H9 (cell line): ENCODE data around the gene MAP3K12. TPM values are rescaled to one million over a fixed set of nuclear protein-coding genes. Genes with fewer than 3 reads are reported as not detected.

ENCODE experiments used
- DNase-seq: peaks from one replicate; pipeline ENCODE4 v3.0.0-alpha.2; 2017
- H2AFZ ChIP-seq: one replicate; pipeline ENCODE4 v1.6.1; 2013; ENCODE audit warnings: mild to moderate bottlenecking, low read length, control low read depth, moderate library complexity
- H2AK5ac ChIP-seq: 2 replicates; pipeline ENCODE4 v1.6.1; 2013; ENCODE audit warnings: low read length, control low read depth, mixed read lengths; ENCODE audit not compliant: insufficient read length
- H2BK120ac ChIP-seq: one replicate; pipeline ENCODE4 v1.6.1; 2013; ENCODE audit warnings: low read depth, mild to moderate bottlenecking, low read length, control low read depth, inconsistent platforms; ENCODE audit not compliant: poor library complexity, severe bottlenecking
- H2BK12ac ChIP-seq: 2 replicates; pipeline ENCODE4 v1.6.1; 2013; ENCODE audit warnings: low read length, control low read depth, mixed read lengths, low read depth; ENCODE audit not compliant: insufficient read length
- H2BK15ac ChIP-seq: 2 replicates; pipeline ENCODE4 v1.6.1; 2013; ENCODE audit warnings: low read depth, low read length, control low read depth
- H2BK20ac ChIP-seq: one replicate; pipeline ENCODE4 v1.6.1; 2013; ENCODE audit warnings: low read depth, mild to moderate bottlenecking, low read length, control low read depth, inconsistent platforms; ENCODE audit not compliant: poor library complexity, severe bottlenecking
- H2BK5ac ChIP-seq: 2 replicates; pipeline ENCODE4 v1.6.1; 2013; ENCODE audit warnings: low read length, control low read depth, mixed read lengths; ENCODE audit not compliant: insufficient read length
- H3K14ac ChIP-seq: 2 replicates; pipeline ENCODE4 v1.6.1; 2013; ENCODE audit warnings: low read length, control low read depth; ENCODE audit not compliant: insufficient read depth
- H3K18ac ChIP-seq: 2 replicates; pipeline ENCODE4 v1.6.1; 2013; ENCODE audit warnings: low read depth, mild to moderate bottlenecking, mixed read lengths, low read length, control low read depth; ENCODE audit not compliant: insufficient read length
- H3K23ac ChIP-seq: 2 replicates; pipeline ENCODE4 v1.6.1; 2013; ENCODE audit warnings: low read length, control low read depth, mixed read lengths, low read depth; ENCODE audit not compliant: insufficient read length
- H3K23me2 ChIP-seq: 2 replicates; pipeline ENCODE4 v1.6.1; 2013; ENCODE audit warnings: low read depth, mild to moderate bottlenecking, mixed read lengths, low read length, control low read depth; ENCODE audit not compliant: insufficient read length, poor library complexity, severe bottlenecking
- H3K27ac ChIP-seq: 2 replicates; pipeline ENCODE4 v1.5.1; 2013; ENCODE audit warnings: low read length, control low read depth, mixed read lengths, low read depth; ENCODE audit not compliant: insufficient read length
- H3K27me3 ChIP-seq: 2 replicates; pipeline ENCODE4 v1.6.1; 2013; ENCODE audit warnings: low read length, control low read depth, inconsistent platforms; ENCODE audit not compliant: insufficient read depth
- H3K4ac ChIP-seq: 2 replicates; pipeline ENCODE4 v1.6.1; 2013; ENCODE audit warnings: low read depth, mild to moderate bottlenecking, control low read depth, inconsistent platforms, low read length, moderate library complexity
- H3K4me1 ChIP-seq: 2 replicates; pipeline ENCODE4 v1.6.1; 2013; ENCODE audit warnings: low read length, control low read depth, inconsistent platforms; ENCODE audit not compliant: insufficient read depth
- H3K4me2 ChIP-seq: 2 replicates; pipeline ENCODE4 v1.6.1; 2013; ENCODE audit warnings: low read length, control low read depth, mixed read lengths; ENCODE audit not compliant: insufficient read length, insufficient read depth
- H3K56ac ChIP-seq: 2 replicates; pipeline ENCODE4 v1.6.1; 2013; ENCODE audit warnings: low read depth, mild to moderate bottlenecking, mixed read lengths, low read length, control low read depth; ENCODE audit not compliant: insufficient read length
- H3K79me1 ChIP-seq: 2 replicates; pipeline ENCODE4 v1.6.1; 2013; ENCODE audit warnings: low read depth, mild to moderate bottlenecking, moderate library complexity, low read length, control low read depth, inconsistent platforms; ENCODE audit not compliant: insufficient read depth, poor library complexity, severe bottlenecking
- H3K79me2 ChIP-seq: 2 replicates; pipeline ENCODE4 v1.6.1; 2013; ENCODE audit warnings: low read length, control low read depth, inconsistent platforms; ENCODE audit not compliant: insufficient read depth
- H3K9ac ChIP-seq: 2 replicates; pipeline ENCODE4 v1.6.1; 2013; ENCODE audit warnings: low read length, control low read depth, mixed read lengths; ENCODE audit not compliant: insufficient read length; ENCODE audit errors: extremely low read depth
- H3K9me3 ChIP-seq: one replicate; pipeline ENCODE4 v1.6.1; 2013; ENCODE audit warnings: low read depth, low read length, inconsistent platforms; ENCODE audit not compliant: control insufficient read depth
- H3T11ph ChIP-seq: one replicate; pipeline ENCODE4 v1.6.1; 2013; ENCODE audit warnings: mild to moderate bottlenecking, low read length, control low read depth, inconsistent platforms
- H4K20me1 ChIP-seq: one replicate; pipeline ENCODE4 v1.6.1; 2013; ENCODE audit not compliant: control insufficient read depth, insufficient read length, insufficient read depth
- H4K5ac ChIP-seq: 2 replicates; pipeline ENCODE4 v1.6.1; 2013; ENCODE audit warnings: low read depth, mild to moderate bottlenecking, mixed read lengths, low read length, control low read depth; ENCODE audit not compliant: insufficient read length
- H4K8ac ChIP-seq: replicated peaks from 2 replicates; pipeline ENCODE4 v1.6.1; 2013; ENCODE audit warnings: low read length, control low read depth, mixed read lengths, low read depth; ENCODE audit not compliant: insufficient read length
- H4K91ac ChIP-seq: 2 replicates; pipeline ENCODE4 v1.6.1; 2013; ENCODE audit warnings: low read depth, mild to moderate bottlenecking, moderate library complexity, mixed read lengths, low read length, control low read depth; ENCODE audit not compliant: insufficient read length
- H3K27ac Mint-ChIP-seq, 3 experiments: 2 replicates in 2 of 3; 3 replicates in 1 of 3; pipeline ENCODE4 v1.8.0; 2020 to 2021; ENCODE audit warnings: mixed read lengths in 3 of 3, mild to moderate bottlenecking in 1 of 3, moderate library complexity in 1 of 3
- H3K27me3 Mint-ChIP-seq: 2 replicates; pipeline ENCODE4 v1.8.0; 2021; ENCODE audit warnings: low read depth, mild to moderate bottlenecking, moderate library complexity, mixed read lengths
- H3K36me3 Mint-ChIP-seq, 3 experiments: 2 replicates in 2 of 3; 3 replicates in 1 of 3; pipeline ENCODE4 v1.8.0; 2020 to 2021; ENCODE audit warnings: low read depth in 3 of 3, mixed read lengths in 3 of 3; ENCODE audit not compliant: insufficient read depth in 1 of 3
- H3K4me1 Mint-ChIP-seq, 2 experiments: 2 replicates each; pipeline ENCODE4 v1.8.0; 2020; ENCODE audit warnings: mixed read lengths in 2 of 2
- H3K4me3 Mint-ChIP-seq, 2 experiments: 2 replicates in 1 of 2; 3 replicates in 1 of 2; pipeline ENCODE4 v1.8.0; 2020 to 2021; ENCODE audit warnings: mild to moderate bottlenecking in 2 of 2, mixed read lengths in 2 of 2, moderate library complexity in 1 of 2
- H3K9me3 Mint-ChIP-seq, 2 experiments: 2 replicates in 1 of 2; 3 replicates in 1 of 2; pipeline ENCODE4 v1.8.0; 2020; ENCODE audit warnings: mild to moderate bottlenecking in 2 of 2, mixed read lengths in 2 of 2, moderate library complexity in 1 of 2
- CTCF ChIP-seq: fragments of 200-600 bp; sonication (generic); conservative IDR thresholded peaks from 3 replicates; pipeline ENCODE4 v1.8.0; 2021; ENCODE audit warnings: antibody characterized with exemption, mild to moderate bottlenecking
- WGBS: extraction: QIAGEN DNeasy Blood & Tissue Kit; methylation state at CpG from one replicate; pipeline ENCODE4 v1.1.7; 2013; ENCODE audit warnings: missing lambda C conversion rate, low lambda C conversion rate, mixed read lengths; ENCODE audit not compliant: insufficient read length; ENCODE audit errors: extremely low coverage; 5-methylcytosine and 5-hydroxymethylcytosine counted together
- total RNA-seq: library from RNA; stranded (reverse); gene quantifications from 2 replicates; pipeline ENCODE4 v1.2.1, GENCODE V29; 2021

Gene MAP3K12
- total RNA-seq, 1 experiment from 2014 or later: 22.3 TPM

DNA sequence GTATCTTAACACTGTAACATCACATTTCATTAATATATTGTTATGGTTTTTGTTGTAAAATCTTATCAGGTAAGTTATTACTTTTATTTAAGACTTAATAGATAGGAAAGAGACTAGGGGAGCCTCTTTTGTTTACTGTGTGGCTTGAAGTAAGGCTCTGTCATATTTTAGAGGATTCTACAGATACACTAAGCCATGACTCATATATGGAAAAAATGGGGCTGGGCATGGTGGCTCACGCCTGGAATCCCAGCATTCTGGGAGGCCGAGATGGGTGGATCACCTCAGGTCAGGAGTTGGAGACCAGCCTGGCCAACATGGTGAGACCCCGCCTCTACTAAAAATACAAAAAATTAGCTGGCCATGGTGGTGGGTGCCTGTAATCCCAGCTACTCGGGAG is 31.7 kb upstream of the MAP3K12 start:
- Histone ChIP-seq H3K27me3 (no peaks in the 10 kb centered on the region), H3K27ac (no peak overlapping the region), H3K4me1 (no peaks in the 10 kb centered on the region), H3K23ac (no peak overlapping the region), H3K4ac (no peak overlapping the region), H3K14ac (no peak overlapping the region), H2BK120ac (no peak overlapping the region), H2AK5ac (no peak overlapping the region), H4K20me1 (no peaks in the 10 kb centered on the region), H2BK5ac (no peak overlapping the region), H3K4me2 (no peak overlapping the region), H3K9me3 (no peaks in the 10 kb centered on the region), H3K9ac (no peak overlapping the region), H4K5ac (no peak overlapping the region), H4K91ac (no peak overlapping the region), H3K79me1 (no peaks in the 10 kb centered on the region), H3K56ac (no peak overlapping the region), H2AFZ (no peak overlapping the region), H3K23me2 (no peaks in the 10 kb centered on the region), H2BK15ac (no peak overlapping the region), H3K79me2 (no peaks in the 10 kb centered on the region), H4K8ac (no peak overlapping the region), H3K18ac (no peak overlapping the region), H2BK20ac (no peak overlapping the region), H3T11ph (no peak overlapping the region), H2BK12ac (no peak overlapping the region)
- Mint-ChIP-seq H3K27ac (no peak overlapping the region), H3K4me1 (no peaks in the 10 kb centered on the region), H3K36me3 (peaks cover 12 to 43% (median 36%) of the 10 kb centered on the region in 3 experiments; a peak in 6 of 7 replicates), H3K9me3 (no peaks in the 10 kb centered on the region), H3K27me3 (no peaks in the 10 kb centered on the region), H3K4me3 (no peak overlapping the region)
- no peak for DNase-seq
- TF ChIP-seq CTCF: no peak
- no CpG with 5 or more reads among the region's 4 CpGs for WGBS
